ENCODE measurements around the gene HTT. TPM values are rescaled to one million over a fixed set of nuclear protein-coding genes. Genes with fewer than 3 reads are reported as not detected.

HTT gene
- total RNA-seq, 1 donor from 2014 or later: 65.2 TPM

DNA sequence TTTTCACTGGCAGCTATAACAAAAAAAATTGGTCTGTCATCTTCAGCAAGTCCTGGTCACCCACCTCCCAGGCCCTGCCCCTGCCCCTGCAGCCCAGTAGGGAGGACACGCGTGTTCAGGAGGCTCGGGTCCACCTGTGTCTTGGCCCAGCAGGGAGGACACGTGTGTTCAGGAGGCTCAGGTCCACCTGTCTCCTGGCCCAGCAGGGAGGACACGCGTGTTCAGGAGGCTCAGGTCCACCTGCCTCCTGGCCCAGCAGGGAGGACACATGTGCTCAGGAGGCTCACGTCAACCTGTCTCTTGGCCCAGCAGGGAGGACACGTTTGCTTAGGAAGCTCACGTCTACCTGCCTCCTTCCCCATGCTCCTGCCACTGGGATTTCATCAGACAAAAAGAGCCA lies 45.0 kb upstream of the HTT start:
- TF ChIP-seq EZH2 (IDR thresholded peaks at IDR 0.05; ENCODE audit: insufficient read depth, low read length): no peak
- TF ChIP-seq, protein P1, sequence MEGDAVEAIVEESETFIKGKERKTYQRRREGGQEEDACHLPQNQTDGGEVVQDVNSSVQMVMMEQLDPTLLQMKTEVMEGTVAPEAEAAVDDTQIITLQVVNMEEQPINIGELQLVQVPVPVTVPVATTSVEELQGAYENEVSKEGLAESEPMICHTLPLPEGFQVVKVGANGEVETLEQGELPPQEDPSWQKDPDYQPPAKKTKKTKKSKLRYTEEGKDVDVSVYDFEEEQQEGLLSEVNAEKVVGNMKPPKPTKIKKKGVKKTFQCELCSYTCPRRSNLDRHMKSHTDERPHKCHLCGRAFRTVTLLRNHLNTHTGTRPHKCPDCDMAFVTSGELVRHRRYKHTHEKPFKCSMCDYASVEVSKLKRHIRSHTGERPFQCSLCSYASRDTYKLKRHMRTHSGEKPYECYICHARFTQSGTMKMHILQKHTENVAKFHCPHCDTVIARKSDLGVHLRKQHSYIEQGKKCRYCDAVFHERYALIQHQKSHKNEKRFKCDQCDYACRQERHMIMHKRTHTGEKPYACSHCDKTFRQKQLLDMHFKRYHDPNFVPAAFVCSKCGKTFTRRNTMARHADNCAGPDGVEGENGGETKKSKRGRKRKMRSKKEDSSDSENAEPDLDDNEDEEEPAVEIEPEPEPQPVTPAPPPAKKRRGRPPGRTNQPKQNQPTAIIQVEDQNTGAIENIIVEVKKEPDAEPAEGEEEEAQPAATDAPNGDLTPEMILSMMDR (IDR thresholded peaks at IDR 0.05; ENCODE audit: insufficient read depth, low read depth, low read length): no peak
- peaks cover 4% of the 10 kb centered on the region for H3K36me3 Mint-ChIP-seq (ENCODE audit: low read depth, unreplicated experiment)
- H3K4me1 Mint-ChIP-seq (ENCODE audit: low read depth, unreplicated experiment): no peaks in the 10 kb centered on the region
- H3K27ac ChIP-seq (ENCODE audit: low read depth, low read length): no peak overlapping the region
- DNase-seq (ENCODE audit: low read depth) (no peak), FAIRE-seq (no peak)
- H3K9me3 Mint-ChIP-seq (ENCODE audit: unreplicated experiment): no peaks in the 10 kb centered on the region
- H2AFZ ChIP-seq (ENCODE audit: low read depth, low read length): no peak overlapping the region
- H3K27me3 ChIP-seq (ENCODE audit: insufficient read depth, low read length): peaks cover 2% of the 10 kb centered on the region
- H3K27ac Mint-ChIP-seq (ENCODE audit: unreplicated experiment): no peak overlapping the region
- H4K20me1 ChIP-seq (ENCODE audit: insufficient read depth, low read length): no peaks in the 10 kb centered on the region
- H3K9ac ChIP-seq (ENCODE audit: low read length): no peak overlapping the region
- H3K27me3 Mint-ChIP-seq (ENCODE audit: low read depth, unreplicated experiment): peaks cover 46% of the 10 kb centered on the region
- no peaks in the 10 kb centered on the region for H3K79me2 ChIP-seq (ENCODE audit: insufficient read depth, low read length)
- H3K9me3 ChIP-seq (ENCODE audit: insufficient read depth, low read depth, low read length): no peaks in the 10 kb centered on the region
- H3K4me2 ChIP-seq (ENCODE audit: low read length): no peak overlapping the region
- no peak overlapping the region for H3K4me3 Mint-ChIP-seq (ENCODE audit: unreplicated experiment)
- no peak overlapping the region for H3K4me3 ChIP-seq (ENCODE audit: insufficient read depth, low read depth, low read length)
- H3K4me1 ChIP-seq (ENCODE audit: insufficient read depth, low read length): no peaks in the 10 kb centered on the region
- H3K36me3 ChIP-seq (ENCODE audit: insufficient read depth, low read length): no peaks in the 10 kb centered on the region

DNA sequence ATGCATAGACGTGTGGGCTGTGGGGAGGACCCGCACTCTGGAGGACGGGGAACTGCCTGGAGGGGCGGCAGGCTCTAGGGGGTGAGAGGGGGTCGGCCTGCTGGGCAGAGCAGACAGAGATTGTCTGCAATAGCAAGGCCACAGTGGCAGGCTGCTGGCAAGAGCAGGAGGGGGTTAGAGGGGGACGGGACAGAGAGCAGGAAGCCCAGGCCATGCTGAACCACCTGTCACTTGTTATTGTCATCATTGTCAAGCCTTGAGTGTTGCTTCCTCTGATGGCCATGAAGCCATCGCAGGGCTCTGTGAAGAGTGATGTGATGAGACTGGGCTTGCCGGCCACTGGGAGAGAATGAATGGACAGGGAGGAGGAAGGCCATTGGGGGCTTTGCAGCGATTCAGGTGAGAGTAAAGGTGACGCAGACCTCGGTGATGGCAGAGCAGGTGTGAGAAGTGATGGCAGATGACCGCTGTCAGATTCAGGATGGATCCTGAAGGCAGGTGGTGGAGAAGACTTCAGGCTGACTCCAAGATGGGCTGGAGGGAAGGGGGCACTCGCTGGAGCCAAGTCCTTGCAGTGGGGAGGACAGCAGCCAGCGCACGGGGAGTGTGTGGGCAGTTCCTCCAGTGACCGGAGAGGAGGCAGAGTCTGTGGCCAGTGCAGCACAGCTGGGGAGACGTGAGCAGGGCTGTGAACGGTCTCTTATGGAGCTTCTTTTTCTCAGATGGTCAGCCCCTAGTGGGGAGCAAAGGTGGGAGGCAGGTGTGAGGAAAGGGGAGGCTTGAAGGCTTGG lies 43.7 kb upstream of the HTT start:
- Histone ChIP-seq H3K4me1 (ENCODE audit: insufficient read depth, low read length) (no peaks in the 10 kb centered on the region), H2AFZ (ENCODE audit: low read depth, low read length) (no peak overlapping the region), H3K36me3 (ENCODE audit: insufficient read depth, low read length) (no peaks in the 10 kb centered on the region), H3K4me2 (ENCODE audit: low read length) (no peak overlapping the region), H3K27ac (ENCODE audit: low read depth, low read length) (no peak overlapping the region), H3K79me2 (ENCODE audit: insufficient read depth, low read length) (no peaks in the 10 kb centered on the region), H3K9me3 (ENCODE audit: insufficient read depth, low read depth, low read length) (no peaks in the 10 kb centered on the region), H3K27me3 (ENCODE audit: insufficient read depth, low read length) (peaks cover 2% of the 10 kb centered on the region), H4K20me1 (ENCODE audit: insufficient read depth, low read length) (no peaks in the 10 kb centered on the region), H3K4me3 (ENCODE audit: insufficient read depth, low read depth, low read length) (no peak overlapping the region), H3K9ac (ENCODE audit: low read length) (no peak overlapping the region)
- FAIRE-seq (no peak), DNase-seq (ENCODE audit: low read depth) (no peak)
- H3K36me3 Mint-ChIP-seq (ENCODE audit: low read depth, unreplicated experiment): peaks cover 4% of the 10 kb centered on the region
- H3K4me3 Mint-ChIP-seq (ENCODE audit: unreplicated experiment): no peak overlapping the region
- TF ChIP-seq, protein P1 (IDR thresholded peaks at IDR 0.05; ENCODE audit: insufficient read depth, low read depth, low read length): no peak
- TF ChIP-seq EZH2 (IDR thresholded peaks at IDR 0.05; ENCODE audit: insufficient read depth, low read length): no peak
- no peaks in the 10 kb centered on the region for H3K9me3 Mint-ChIP-seq (ENCODE audit: unreplicated experiment)
- no peak overlapping the region for H3K27ac Mint-ChIP-seq (ENCODE audit: unreplicated experiment)
- no peaks in the 10 kb centered on the region for H3K4me1 Mint-ChIP-seq (ENCODE audit: low read depth, unreplicated experiment)
- peaks cover 50% of the 10 kb centered on the region for H3K27me3 Mint-ChIP-seq (ENCODE audit: low read depth, unreplicated experiment)

Measured in astrocyte (in vitro differentiated cells and primary cell).